WERI-Rb-1 (cell line): ENCODE data around the gene KIAA1549.

Experiments used
- DNase-seq: peaks from one replicate; pipeline ENCODE4 v3.0.0-alpha.2; 2020
- H3K27ac ChIP-seq: fragments of 250-450 bp; sonication (Bioruptor Pico); 2 replicates; pipeline ENCODE4 v1.5.1; 2020; ENCODE audit warnings: mild to moderate bottlenecking, moderate library complexity
- H3K27me3 ChIP-seq: fragments of 250-450 bp; sonication (Bioruptor Pico); 2 replicates; pipeline ENCODE4 v1.5.1; 2021; ENCODE audit warnings: mild to moderate bottlenecking, low read depth, moderate library complexity; ENCODE audit not compliant: insufficient read depth, severe bottlenecking
- H3K36me3 ChIP-seq: fragments of 250-450 bp; sonication (Bioruptor Pico); 2 replicates; pipeline ENCODE4 v1.5.1; 2020; ENCODE audit warnings: mild to moderate bottlenecking, moderate library complexity
- H3K4me3 ChIP-seq: 2 replicates; pipeline ENCODE4 v1.5.1; 2011; ENCODE audit warnings: low read depth, mild to moderate bottlenecking, control low read depth, low read length
- H3K9me3 ChIP-seq: fragments of 250-450 bp; sonication (Bioruptor Pico); 2 replicates; pipeline ENCODE4 v1.5.1; 2021; ENCODE audit warnings: mild to moderate bottlenecking, moderate library complexity; ENCODE audit not compliant: severe bottlenecking
- TF ChIP-seq, protein P1 (sequence below): IDR thresholded peaks from 2 replicates; pipeline ENCODE4 v1.5.1; 2011; ENCODE audit warnings: low read depth, mild to moderate bottlenecking, control low read depth, inconsistent platforms, low read length

Gene KIAA1549

DNA sequence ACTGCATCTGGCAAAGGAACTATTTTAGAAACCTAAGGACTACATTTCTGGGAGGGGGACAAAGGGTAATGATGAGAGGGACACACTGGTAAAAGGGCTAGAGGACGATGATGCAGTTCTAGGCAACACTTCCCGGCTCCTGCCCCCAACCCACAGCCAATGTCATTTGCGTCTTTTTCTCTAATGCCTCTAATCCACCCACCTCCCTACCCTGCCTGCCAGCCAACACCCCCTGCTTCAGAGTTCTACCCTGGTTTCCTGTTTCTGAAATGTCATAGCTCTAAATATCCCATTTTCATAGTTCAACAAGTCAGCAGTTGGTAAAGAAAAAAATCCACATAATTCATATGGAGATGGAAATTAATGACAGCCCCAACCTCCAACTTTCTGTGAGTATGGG, 79.0 kb downstream of the KIAA1549 start:
- H3K27me3 ChIP-seq, result no peaks in the 10 kb centered on the region
- H3K27ac ChIP-seq, result no peak overlapping the region
- DNase-seq, result no peak
- H3K4me3 ChIP-seq, result no peak overlapping the region
- TF ChIP-seq, protein P1, sequence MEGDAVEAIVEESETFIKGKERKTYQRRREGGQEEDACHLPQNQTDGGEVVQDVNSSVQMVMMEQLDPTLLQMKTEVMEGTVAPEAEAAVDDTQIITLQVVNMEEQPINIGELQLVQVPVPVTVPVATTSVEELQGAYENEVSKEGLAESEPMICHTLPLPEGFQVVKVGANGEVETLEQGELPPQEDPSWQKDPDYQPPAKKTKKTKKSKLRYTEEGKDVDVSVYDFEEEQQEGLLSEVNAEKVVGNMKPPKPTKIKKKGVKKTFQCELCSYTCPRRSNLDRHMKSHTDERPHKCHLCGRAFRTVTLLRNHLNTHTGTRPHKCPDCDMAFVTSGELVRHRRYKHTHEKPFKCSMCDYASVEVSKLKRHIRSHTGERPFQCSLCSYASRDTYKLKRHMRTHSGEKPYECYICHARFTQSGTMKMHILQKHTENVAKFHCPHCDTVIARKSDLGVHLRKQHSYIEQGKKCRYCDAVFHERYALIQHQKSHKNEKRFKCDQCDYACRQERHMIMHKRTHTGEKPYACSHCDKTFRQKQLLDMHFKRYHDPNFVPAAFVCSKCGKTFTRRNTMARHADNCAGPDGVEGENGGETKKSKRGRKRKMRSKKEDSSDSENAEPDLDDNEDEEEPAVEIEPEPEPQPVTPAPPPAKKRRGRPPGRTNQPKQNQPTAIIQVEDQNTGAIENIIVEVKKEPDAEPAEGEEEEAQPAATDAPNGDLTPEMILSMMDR, result no peak
- H3K9me3 ChIP-seq, result no peaks in the 10 kb centered on the region
- H3K36me3 ChIP-seq, result peaks cover 9% of the 10 kb centered on the region

DNA sequence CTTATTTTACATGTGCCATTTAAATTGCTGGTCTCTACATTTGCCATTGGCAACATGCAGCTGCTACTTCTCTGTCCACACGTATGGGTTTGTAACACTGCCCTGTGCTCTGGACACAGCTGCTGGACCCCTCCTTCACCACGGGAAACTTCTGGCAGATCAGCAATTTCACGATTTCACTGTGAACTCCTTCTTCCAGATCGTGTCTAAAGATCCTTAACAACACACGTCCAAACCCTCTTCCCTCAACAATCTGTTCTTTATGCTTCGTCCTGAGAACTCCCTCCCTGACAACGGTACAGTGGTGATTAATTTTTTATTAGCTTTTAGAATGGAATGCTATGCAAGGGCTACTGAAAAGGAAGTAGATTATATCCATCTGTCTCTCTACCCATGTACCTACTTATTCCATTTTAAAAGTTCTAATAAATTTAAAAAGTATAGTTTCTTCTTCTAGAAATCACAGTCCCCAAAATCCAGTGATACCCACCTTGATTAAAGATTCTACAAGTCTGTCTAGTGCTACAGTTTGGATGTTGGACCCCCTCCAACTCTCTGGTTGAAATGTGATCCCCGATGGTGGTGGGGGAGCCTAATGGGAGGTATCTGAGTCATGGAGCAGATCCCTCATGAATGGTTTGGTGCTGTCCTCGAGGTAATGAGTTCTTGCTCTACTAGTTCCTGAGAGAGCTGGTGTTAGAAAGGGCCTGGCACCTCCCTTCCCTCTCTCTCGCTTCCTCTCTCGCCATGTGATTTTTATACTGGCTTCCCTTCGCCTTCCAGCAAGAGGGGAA, 81.0 kb downstream of the KIAA1549 start:
- TF ChIP-seq, protein P1, result no peak
- no peak overlapping the region for H3K27ac ChIP-seq
- no peak overlapping the region for H3K4me3 ChIP-seq
- peaks cover 10% of the 10 kb centered on the region for H3K36me3 ChIP-seq
- no peak for DNase-seq
- no peaks in the 10 kb centered on the region for H3K9me3 ChIP-seq
- H3K27me3 ChIP-seq, result no peaks in the 10 kb centered on the region

- H3K27ac ChIP-seq, result no peak overlapping the region
- no peaks in the 10 kb centered on the region for H3K9me3 ChIP-seq
- H3K36me3 ChIP-seq, result peaks cover 20% of the 10 kb centered on the region
- H3K4me3 ChIP-seq, result no peak overlapping the region
- TF ChIP-seq, protein P1, result no peak
- H3K27me3 ChIP-seq, result no peaks in the 10 kb centered on the region
- no peak for DNase-seq
Observed at GRCh38 chr7:138898802-138899201, 82.4 kb downstream of the KIAA1549 start.

DNA sequence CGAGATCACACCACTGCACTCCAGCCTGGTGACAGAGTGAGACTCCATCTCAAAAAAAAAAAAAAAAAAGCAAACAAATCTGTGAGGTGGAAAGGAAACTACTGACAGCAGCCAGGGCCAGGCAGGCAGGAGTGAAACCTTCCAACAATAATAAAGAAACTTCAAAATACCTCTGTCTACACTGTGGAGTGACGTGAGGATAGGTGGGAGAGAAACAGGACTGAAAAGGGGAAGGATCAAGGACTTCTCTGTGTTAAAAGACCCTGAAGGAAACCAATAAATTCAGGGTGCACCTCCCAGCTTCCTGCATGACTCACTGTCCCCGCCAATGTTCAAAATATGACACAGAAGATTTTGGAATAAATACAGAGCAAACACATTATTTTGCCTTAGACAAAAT, 82.9 kb downstream of the KIAA1549 start:
- TF ChIP-seq, protein P1, result no peak
- Histone ChIP-seq H3K27me3 (no peaks in the 10 kb centered on the region), H3K27ac (no peak overlapping the region), H3K36me3 (peaks cover 20% of the 10 kb centered on the region), H3K4me3 (no peak overlapping the region), H3K9me3 (no peaks in the 10 kb centered on the region)
- DNase-seq, result no peak

DNA sequence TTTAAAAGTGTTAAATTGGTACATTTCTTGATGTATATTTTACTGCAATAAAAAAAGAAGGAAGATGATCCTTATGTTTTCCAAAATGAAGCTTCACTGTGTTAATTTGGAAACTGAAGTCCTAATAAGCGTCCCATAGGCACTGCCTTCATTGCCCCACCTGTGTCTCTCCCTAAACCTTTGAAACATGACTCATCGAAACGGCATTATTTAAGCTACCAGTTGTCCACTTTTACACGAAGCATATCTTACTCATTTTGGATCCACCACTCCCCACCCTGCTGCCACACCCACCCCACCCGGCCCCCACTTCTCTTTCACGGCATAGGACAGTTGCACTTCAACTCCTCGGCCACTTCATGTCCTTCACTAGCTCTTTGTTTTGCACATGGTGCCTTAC, 85.5 kb downstream of the KIAA1549 start:
- TF ChIP-seq, protein P1, result no peak
- Histone ChIP-seq H3K9me3 (no peaks in the 10 kb centered on the region), H3K27ac (no peak overlapping the region), H3K27me3 (no peaks in the 10 kb centered on the region), H3K4me3 (no peak overlapping the region), H3K36me3 (peaks cover 17% of the 10 kb centered on the region)
- DNase-seq, result no peak

DNA sequence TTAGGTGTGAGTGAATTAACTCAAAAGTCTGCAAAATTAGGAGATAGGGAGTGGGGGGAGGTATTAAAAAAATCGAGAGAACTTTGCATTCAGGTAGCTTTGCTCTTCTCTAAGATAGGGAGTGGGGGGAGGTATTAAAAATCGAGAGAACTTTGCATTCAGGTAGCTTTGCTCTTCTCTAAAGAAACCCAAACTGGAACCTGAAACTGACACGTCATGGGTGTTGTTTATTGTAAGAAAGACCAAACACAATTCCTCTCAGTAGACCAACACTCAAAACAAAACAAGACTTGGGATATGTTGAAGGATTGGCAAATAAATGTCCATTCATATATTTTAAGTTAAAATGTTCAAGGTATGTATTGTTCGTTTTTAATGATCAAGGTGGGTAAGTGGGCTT, 87.9 kb downstream of the KIAA1549 start:
- TF ChIP-seq, protein P1, result no peak
- Histone ChIP-seq H3K27ac (no peak overlapping the region), H3K27me3 (no peaks in the 10 kb centered on the region), H3K4me3 (no peak overlapping the region), H3K36me3 (peaks cover 14% of the 10 kb centered on the region), H3K9me3 (no peaks in the 10 kb centered on the region)
- no peak for DNase-seq
